Measurements from ENCODE around the gene KIF20A. TPM values are rescaled to one million over a fixed set of nuclear protein-coding genes. Genes with fewer than 3 reads are reported as not detected.

The KIF20A gene
- total and polyA plus RNA-seq, 8 donors = 1.6 to 106 (median 42.6) TPM

DNA sequence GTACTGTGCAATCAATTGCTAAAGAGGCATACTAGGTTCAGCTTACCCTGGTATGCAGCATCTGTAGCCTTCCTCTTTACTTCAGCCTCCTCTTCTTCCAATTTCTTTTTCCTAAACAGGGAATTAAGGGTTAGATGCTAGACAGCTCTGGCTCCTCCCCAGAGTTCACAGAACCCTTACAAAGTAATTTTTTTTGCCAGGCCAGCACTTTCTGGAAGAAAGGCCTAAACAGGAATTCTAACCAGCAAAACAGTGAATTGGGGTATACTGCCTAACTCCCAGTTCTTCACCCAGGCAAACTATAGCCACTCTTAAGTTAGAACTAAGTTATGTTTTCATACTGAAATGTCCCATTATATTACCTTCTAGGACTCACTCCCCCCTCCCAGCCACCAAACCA is 8.6 kb upstream of the KIF20A start:
- intact Hi-C loops (cut with DNase I) = no loop called here
- Histone ChIP-seq H3K36me3 (peaks cover 8 to 99% of the 10 kb centered on the region in 2 donors), H3K27ac (no peak overlapping the region), H3K27me3 (no peaks in the 10 kb centered on the region), H3K4me1 (no peaks in the 10 kb centered on the region), H3K4me3 (no peak overlapping the region), H3K9me3 (no peaks in the 10 kb centered on the region)
- TF ChIP-seq, protein P1, sequence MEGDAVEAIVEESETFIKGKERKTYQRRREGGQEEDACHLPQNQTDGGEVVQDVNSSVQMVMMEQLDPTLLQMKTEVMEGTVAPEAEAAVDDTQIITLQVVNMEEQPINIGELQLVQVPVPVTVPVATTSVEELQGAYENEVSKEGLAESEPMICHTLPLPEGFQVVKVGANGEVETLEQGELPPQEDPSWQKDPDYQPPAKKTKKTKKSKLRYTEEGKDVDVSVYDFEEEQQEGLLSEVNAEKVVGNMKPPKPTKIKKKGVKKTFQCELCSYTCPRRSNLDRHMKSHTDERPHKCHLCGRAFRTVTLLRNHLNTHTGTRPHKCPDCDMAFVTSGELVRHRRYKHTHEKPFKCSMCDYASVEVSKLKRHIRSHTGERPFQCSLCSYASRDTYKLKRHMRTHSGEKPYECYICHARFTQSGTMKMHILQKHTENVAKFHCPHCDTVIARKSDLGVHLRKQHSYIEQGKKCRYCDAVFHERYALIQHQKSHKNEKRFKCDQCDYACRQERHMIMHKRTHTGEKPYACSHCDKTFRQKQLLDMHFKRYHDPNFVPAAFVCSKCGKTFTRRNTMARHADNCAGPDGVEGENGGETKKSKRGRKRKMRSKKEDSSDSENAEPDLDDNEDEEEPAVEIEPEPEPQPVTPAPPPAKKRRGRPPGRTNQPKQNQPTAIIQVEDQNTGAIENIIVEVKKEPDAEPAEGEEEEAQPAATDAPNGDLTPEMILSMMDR (IDR thresholded peaks at IDR 0.05) = no peak
- DNase-seq (no peak), ATAC-seq (no peak)

DNA sequence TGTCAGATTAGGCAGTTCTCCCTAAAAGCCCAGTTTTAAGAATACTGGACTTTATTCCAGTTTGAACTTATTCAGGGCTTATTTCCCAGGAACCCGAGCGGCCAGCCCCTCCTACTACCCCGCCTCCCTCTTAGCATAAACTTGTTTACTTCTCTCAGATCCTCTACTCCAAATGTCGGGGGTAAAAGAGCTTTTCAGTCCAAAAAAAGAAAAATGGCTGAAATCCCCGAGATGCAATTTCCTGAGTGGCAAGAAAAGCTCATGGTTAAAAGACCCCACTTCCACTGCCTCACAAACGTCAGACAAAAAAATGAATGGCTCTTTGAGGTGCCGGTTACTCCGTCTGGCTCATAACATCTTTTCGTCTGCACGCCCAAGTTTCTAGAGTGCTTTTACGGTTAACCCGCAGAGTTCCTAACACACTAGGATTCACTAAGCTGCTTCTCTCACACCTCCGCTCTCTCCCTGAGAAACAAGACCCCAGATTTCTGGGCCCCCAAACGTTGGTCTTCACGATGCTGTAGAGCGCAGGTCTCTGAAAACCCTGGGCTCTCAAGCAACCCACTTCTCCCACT is 884 bp upstream of the KIF20A start:
- ATAC-seq = peak; percentile 69

DNA sequence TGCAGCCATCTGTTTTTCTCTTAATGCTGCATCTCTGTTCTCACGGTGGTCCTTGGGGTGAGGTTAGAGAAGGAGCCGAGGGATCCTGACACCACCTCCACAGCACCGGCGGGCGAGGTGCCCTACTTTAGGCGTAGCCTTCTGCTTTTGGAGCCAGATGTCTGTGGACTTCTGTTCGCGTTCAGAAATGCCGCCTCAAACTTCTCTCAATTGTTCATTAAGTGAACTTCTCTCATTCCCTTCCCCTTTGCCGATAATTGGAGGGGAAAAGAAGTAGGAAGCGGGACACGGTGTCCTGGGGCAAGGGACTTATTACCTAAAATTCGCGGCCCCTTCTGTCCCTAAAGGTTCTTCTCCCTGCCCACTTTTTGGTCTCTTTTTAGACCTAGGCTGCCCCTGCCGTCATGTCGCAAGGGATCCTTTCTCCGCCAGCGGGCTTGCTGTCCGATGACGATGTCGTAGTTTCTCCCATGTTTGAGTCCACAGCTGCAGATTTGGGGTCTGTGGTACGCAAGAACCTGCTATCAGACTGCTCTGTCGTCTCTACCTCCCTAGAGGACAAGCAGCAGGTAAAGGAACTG is 455 bp downstream of the KIF20A start:
- intact Hi-C loops (cut with DNase I) = no loop called here
- Histone ChIP-seq H3K27ac (peak overlapping the region in 1 of 2 donors; percentile 87), H3K4me1 (peaks cover 15 to 28% of the 10 kb centered on the region in 2 donors), H3K36me3 (peaks cover 0 to 39% of the 10 kb centered on the region in 2 donors), H3K27me3 (no peaks in the 10 kb centered on the region), H3K9me3 (no peaks in the 10 kb centered on the region), H3K4me3 (peak overlapping the region; percentile 82 to 88)
- DNase-seq = peak in 1 of 4 donors; percentile 4
- TF ChIP-seq, protein P1 (IDR thresholded peaks at IDR 0.05) = no peak
- ATAC-seq = no peak

More for the DNA sequence above, 884 bp upstream of the KIF20A start:
- Histone ChIP-seq H3K4me1 (peaks cover 15 to 28% of the 10 kb centered on the region in 2 donors), H3K27ac (peak overlapping the region; percentile 87 to 90), H3K9me3 (no peaks in the 10 kb centered on the region), H3K27me3 (no peaks in the 10 kb centered on the region), H3K36me3 (peaks cover 0 to 50% of the 10 kb centered on the region in 2 donors), H3K4me3 (peak overlapping the region; percentile 82 to 88)
- TF ChIP-seq, protein P1 (IDR thresholded peaks at IDR 0.05) = no peak
- DNase-seq = peak in 3 of 4 donors; percentile 19 to 44 (median 32)
- intact Hi-C loops (cut with DNase I) = no loop called here

DNA sequence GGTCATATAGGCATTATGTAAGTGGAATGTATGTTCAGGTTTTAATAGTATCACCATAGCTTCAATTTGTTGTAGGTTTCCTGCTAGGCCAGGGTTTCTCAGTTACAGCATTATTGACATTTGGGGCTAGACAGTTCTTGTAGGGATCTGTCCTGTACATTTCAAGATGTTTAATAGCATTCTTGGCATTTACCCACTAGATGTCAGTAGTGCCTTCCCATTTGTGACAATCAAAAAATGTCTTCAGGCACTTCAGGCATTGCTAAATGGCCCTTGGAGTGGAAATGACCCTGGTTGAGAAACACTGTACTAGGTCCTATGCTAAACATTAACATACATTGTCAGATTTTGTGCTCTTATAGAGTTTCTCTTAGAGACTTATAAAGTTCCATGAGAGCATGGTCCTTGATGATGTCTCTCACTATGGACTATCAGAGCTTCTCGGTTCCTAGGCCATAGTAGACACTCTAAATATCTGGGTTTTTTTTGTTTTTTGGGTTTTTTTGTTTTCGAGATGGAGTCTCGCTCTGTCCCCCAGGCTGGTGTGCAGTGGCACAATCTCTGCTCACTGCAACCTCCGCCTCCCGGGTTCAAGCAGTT is 1.4 kb downstream of the KIF20A start:
- Histone ChIP-seq H3K4me3 (no peak overlapping the region), H3K36me3 (peaks cover 0 to 37% of the 10 kb centered on the region in 2 donors), H3K27me3 (no peaks in the 10 kb centered on the region), H3K27ac (no peak overlapping the region), H3K9me3 (no peaks in the 10 kb centered on the region), H3K4me1 (peaks cover 15 to 32% of the 10 kb centered on the region in 2 donors)
- DNase-seq (peak in 2 of 4 donors; percentile 33 to 53), ATAC-seq (peak; percentile 24)
- intact Hi-C loops (cut with DNase I) = loop anchor here in 1 of 2 donors (10.0 kb wide), 1 partner anchor 235 kb away; no protein-coding TSS in a partner anchor
- TF ChIP-seq, protein P1 (IDR thresholded peaks at IDR 0.05) = peak; percentile 11 to 16

DNA sequence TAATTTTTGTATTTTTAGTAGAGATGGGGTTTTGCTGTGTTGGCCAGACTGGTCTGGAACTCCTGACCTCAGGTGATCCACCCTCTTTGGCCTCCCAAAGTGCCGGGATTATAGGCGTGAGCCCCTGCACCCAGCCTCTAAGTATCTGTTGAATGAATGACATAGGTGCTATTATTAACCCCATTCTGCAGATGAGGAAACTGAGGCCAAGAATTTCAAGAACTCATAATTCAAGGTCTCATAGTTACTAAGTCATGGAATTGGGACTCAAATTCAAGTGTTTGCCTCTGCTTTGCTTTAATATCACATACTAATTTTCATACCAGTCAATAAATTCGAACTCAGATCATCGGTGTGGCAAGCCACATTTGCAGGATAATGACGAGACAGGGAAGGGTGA is 1.9 kb downstream of the KIF20A start:
- intact Hi-C loops (cut with DNase I) = loop anchor here in 1 of 2 donors (10.0 kb wide), 1 partner anchor 234 kb away; no protein-coding TSS in a partner anchor
- peaks cover 15 to 38% of the 10 kb centered on the region in 2 donors for H3K4me1 ChIP-seq
- H3K36me3 ChIP-seq = peaks cover 0 to 37% of the 10 kb centered on the region in 2 donors

More for the DNA sequence above, 1.9 kb downstream of the KIF20A start:
- ATAC-seq = no peak
- no peak for DNase-seq
- TF ChIP-seq, protein P1 (IDR thresholded peaks at IDR 0.05) = no peak
- H3K27me3 ChIP-seq = no peaks in the 10 kb centered on the region
- H3K9me3 ChIP-seq = no peaks in the 10 kb centered on the region
- H3K4me3 ChIP-seq = no peak overlapping the region
- no peak overlapping the region for H3K27ac ChIP-seq

All from left lung (tissue), 10 donors.